CD14-positive monocyte (primary cell): ENCODE data around the gene MYO5C. TPM values are rescaled to one million over a fixed set of nuclear protein-coding genes. Genes with fewer than 3 reads are reported as not detected.

Experiments used
- DNase-seq, 3 donors: peaks; one replicate each; pipeline ENCODE4 v3.0.0-alpha.2; 2011 to 2022
- H2AFZ ChIP-seq: 2 replicates; pipeline ENCODE4 v1.6.0; 2012; ENCODE audit warnings: mild to moderate bottlenecking, low read depth, low read length, inconsistent platforms; ENCODE audit not compliant: insufficient read depth, poor library complexity, severe bottlenecking
- H3K27ac ChIP-seq, 2 donors: 1 replicate in 1 of 2; 2 replicates in 1 of 2; pipeline ENCODE4 v1.5.1; 2012 to 2013; ENCODE audit warnings: low read length in 2 of 2, control low read depth in 1 of 2, inconsistent platforms in 1 of 2, low read depth in 1 of 2, mild to moderate bottlenecking in 1 of 2
- H3K27me3 ChIP-seq, 2 donors: one replicate each; pipeline versions ENCODE4 v1.6.0 to v1.6.1; 2011 to 2013; ENCODE audit warnings: low read length in 2 of 2; ENCODE audit not compliant: control insufficient read depth in 2 of 2, insufficient read depth in 2 of 2
- H3K36me3 ChIP-seq, 2 donors: replicated peaks in 1 of 2; 1 replicate in 1 of 2; 2 replicates in 1 of 2; pipeline versions ENCODE4 v1.5.1 to v1.6.1; 2012 to 2013; ENCODE audit warnings: low read length in 2 of 2, control low read depth in 1 of 2, inconsistent platforms in 1 of 2, mild to moderate bottlenecking in 1 of 2; ENCODE audit not compliant: insufficient read depth in 2 of 2, control insufficient read depth in 1 of 2
- H3K4me1 ChIP-seq, 2 donors: 1 replicate in 1 of 2; 2 replicates in 1 of 2; pipeline versions ENCODE4 v1.5.1 to v1.6.1; 2012 to 2013; ENCODE audit warnings: low read length in 2 of 2, control low read depth in 1 of 2, inconsistent platforms in 1 of 2, mild to moderate bottlenecking in 1 of 2, moderate library complexity in 1 of 2; ENCODE audit not compliant: insufficient read depth in 2 of 2, control insufficient read depth in 1 of 2
- H3K4me2 ChIP-seq: replicated peaks from 2 replicates; pipeline ENCODE3; 2012; ENCODE audit warnings: low read length, moderate library complexity, mild to moderate bottlenecking; ENCODE audit not compliant: poor library complexity, severe bottlenecking; ENCODE audit errors: extremely low read depth
- H3K4me3 ChIP-seq, 3 experiments: fragments of 200-600 bp in 1 of 3; sonication (generic) in 1 of 3; replicated peaks in 1 of 3; 1 replicate in 2 of 3; 2 replicates in 1 of 3; pipeline ENCODE4 v1.5.1; 2011 to 2013; ENCODE audit warnings: low read length in 3 of 3, mild to moderate bottlenecking in 3 of 3, control low read depth in 2 of 3, low read depth in 2 of 3, inconsistent platforms in 1 of 3, moderate library complexity in 1 of 3
- H3K79me2 ChIP-seq: 2 replicates; pipeline ENCODE4 v1.6.0; 2012; ENCODE audit warnings: mild to moderate bottlenecking, control low read depth, inconsistent platforms, low read length, moderate library complexity; ENCODE audit not compliant: insufficient read depth
- H3K9ac ChIP-seq: 2 replicates; pipeline ENCODE4 v1.6.0; 2017; ENCODE audit warnings: low read length, mild to moderate bottlenecking; ENCODE audit not compliant: insufficient read depth, poor library complexity, severe bottlenecking
- H3K9me3 ChIP-seq, 2 donors: replicated peaks in 1 of 2; 1 replicate in 1 of 2; 2 replicates in 1 of 2; pipeline versions ENCODE4 v1.5.1 to v1.6.1; 2012 to 2013; ENCODE audit warnings: low read length in 2 of 2, control low read depth in 1 of 2; ENCODE audit not compliant: control insufficient read depth in 1 of 2, insufficient read depth in 1 of 2
- H4K20me1 ChIP-seq: 2 replicates; pipeline ENCODE4 v1.6.0; 2012; ENCODE audit warnings: mild to moderate bottlenecking, low read length, control low read depth, moderate library complexity; ENCODE audit not compliant: insufficient read depth
- H3K27ac Mint-ChIP-seq, 7 donors: one replicate each; pipeline ENCODE4 v1.8.0; 2020; ENCODE audit warnings: mild to moderate bottlenecking in 7 of 7, mixed read lengths in 7 of 7, moderate library complexity in 6 of 7, inconsistent platforms in 2 of 7
- H3K27me3 Mint-ChIP-seq, 3 donors: one replicate each; pipeline ENCODE4 v1.8.0; 2021 to 2022; ENCODE audit warnings: low read depth in 3 of 3, mild to moderate bottlenecking in 3 of 3, mixed read lengths in 3 of 3, moderate library complexity in 3 of 3, inconsistent platforms in 1 of 3
- H3K36me3 Mint-ChIP-seq, 2 donors: one replicate each; pipeline ENCODE4 v1.8.0; 2020; ENCODE audit warnings: mixed read lengths in 2 of 2, inconsistent platforms in 1 of 2, mild to moderate bottlenecking in 1 of 2
- H3K4me1 Mint-ChIP-seq: one replicate; pipeline ENCODE4 v1.8.0; 2020; ENCODE audit warnings: mild to moderate bottlenecking, mixed read lengths
- H3K4me3 Mint-ChIP-seq, 2 donors: one replicate each; pipeline ENCODE4 v1.8.0; 2020; ENCODE audit warnings: mild to moderate bottlenecking in 2 of 2, mixed read lengths in 2 of 2, moderate library complexity in 1 of 2
- H3K9me3 Mint-ChIP-seq, 7 donors: one replicate each; pipeline ENCODE4 v1.8.0; 2020 to 2022; ENCODE audit warnings: mixed read lengths in 7 of 7, mild to moderate bottlenecking in 6 of 7, moderate library complexity in 6 of 7, inconsistent platforms in 2 of 7
- CTCF ChIP-seq: fragments of 200-600 bp; IDR thresholded peaks from one replicate; pipeline ENCODE4 v1.8.0; 2022; ENCODE audit warnings: antibody characterized with exemption, mild to moderate bottlenecking
- WGBS: methylation state at CpG from one replicate; pipeline ENCODE4 v1.1.5; 2013; ENCODE audit warnings: missing lambda C conversion rate; ENCODE audit not compliant: insufficient coverage; 5-methylcytosine and 5-hydroxymethylcytosine counted together
- intact Hi-C, 2 donors: fragments of 100-400 bp; cut with micrococcal nuclease; formaldehyde crosslinking; loops; one replicate each; pipeline versions ENCODE4 v1.15.0 to v1.15.1; 2023
- polyA plus RNA-seq, 3 donors: library from polyadenylated mRNA; depleted of rRNA in 1 of 3; unstranded in 2 of 3; stranded (reverse) in 1 of 3; fragments of 300-500 nt in 2 of 3; fragments of >200 nt in 1 of 3; fragmentation: Illumina TruSeq in 2 of 3; gene quantifications; 1 replicate in 2 of 3; 2 replicates in 1 of 3; pipeline ENCODE4 v1.2.3, GENCODE V29; 2012 to 2021

MYO5C gene
- polyA plus RNA-seq, 3 donors: 0.20 TPM; not detected in 2

GRCh38 chr15:52200831-52201365 is 94.7 kb downstream of the MYO5C start:
- H2AFZ ChIP-seq: no peak overlapping the region
- no peak overlapping the region for H3K4me3 ChIP-seq

GRCh38 chr15:52199271-52199670 is 96.3 kb downstream of the MYO5C start:
- no peaks in the 10 kb centered on the region for H3K79me2 ChIP-seq
- intact Hi-C loops: no loop called here
- H3K4me2 ChIP-seq: no peak overlapping the region
- Mint-ChIP-seq H3K4me3 (no peak overlapping the region), H3K27me3 (no peaks in the 10 kb centered on the region), H3K27ac (no peak overlapping the region), H3K4me1 (no peaks in the 10 kb centered on the region), H3K36me3 (no peaks in the 10 kb centered on the region), H3K9me3 (no peaks in the 10 kb centered on the region)
- DNase-seq: no peak
- H3K4me3 ChIP-seq: no peak overlapping the region
- no peaks in the 10 kb centered on the region for H3K4me1 ChIP-seq
- H2AFZ ChIP-seq: no peak overlapping the region
- WGBS: no CpG with 5 or more reads among the region's 2 CpGs
- no peak overlapping the region for H3K9ac ChIP-seq
- no peaks in the 10 kb centered on the region for H3K36me3 ChIP-seq
- no peak overlapping the region for H3K27ac ChIP-seq
- no peaks in the 10 kb centered on the region for H4K20me1 ChIP-seq
- TF ChIP-seq CTCF: no peak
- no peaks in the 10 kb centered on the region for H3K27me3 ChIP-seq
- no peaks in the 10 kb centered on the region for H3K9me3 ChIP-seq

More at GRCh38 chr15:52200831-52201365, 94.7 kb downstream of the MYO5C start:
- Histone ChIP-seq H3K9ac (no peak overlapping the region), H3K4me1 (no peaks in the 10 kb centered on the region), H3K27ac (no peak overlapping the region), H3K79me2 (no peaks in the 10 kb centered on the region), H3K9me3 (no peaks in the 10 kb centered on the region), H3K4me2 (no peak overlapping the region), H3K27me3 (no peaks in the 10 kb centered on the region), H4K20me1 (no peaks in the 10 kb centered on the region), H3K36me3 (no peaks in the 10 kb centered on the region)
- DNase-seq: no peak
- H3K27me3 Mint-ChIP-seq: no peaks in the 10 kb centered on the region
- no peaks in the 10 kb centered on the region for H3K4me1 Mint-ChIP-seq
- H3K4me3 Mint-ChIP-seq: no peak overlapping the region
- intact Hi-C loops: no loop called here
- H3K27ac Mint-ChIP-seq: no peak overlapping the region
- TF ChIP-seq CTCF: no peak
- no peaks in the 10 kb centered on the region for H3K9me3 Mint-ChIP-seq
- H3K36me3 Mint-ChIP-seq: no peaks in the 10 kb centered on the region
- no CpG with 5 or more reads among the region's 1 CpG for WGBS
